WERI-Rb-1 (cell line): ENCODE data around the gene P2RY8.

Source experiments
- DNase-seq: peaks from one replicate; pipeline ENCODE4 v3.0.0-alpha.2; 2020
- H3K27ac ChIP-seq: fragments of 250-450 bp; sonication (Bioruptor Pico); 2 replicates; pipeline ENCODE4 v1.5.1; 2020; ENCODE audit warnings: mild to moderate bottlenecking, moderate library complexity
- H3K27me3 ChIP-seq: fragments of 250-450 bp; sonication (Bioruptor Pico); 2 replicates; pipeline ENCODE4 v1.5.1; 2021; ENCODE audit warnings: mild to moderate bottlenecking, low read depth, moderate library complexity; ENCODE audit not compliant: insufficient read depth, severe bottlenecking
- H3K36me3 ChIP-seq: fragments of 250-450 bp; sonication (Bioruptor Pico); 2 replicates; pipeline ENCODE4 v1.5.1; 2020; ENCODE audit warnings: mild to moderate bottlenecking, moderate library complexity
- H3K4me3 ChIP-seq: 2 replicates; pipeline ENCODE4 v1.5.1; 2011; ENCODE audit warnings: low read depth, mild to moderate bottlenecking, control low read depth, low read length
- H3K9me3 ChIP-seq: fragments of 250-450 bp; sonication (Bioruptor Pico); 2 replicates; pipeline ENCODE4 v1.5.1; 2021; ENCODE audit warnings: mild to moderate bottlenecking, moderate library complexity; ENCODE audit not compliant: severe bottlenecking
- CTCF ChIP-seq: IDR thresholded peaks from 2 replicates; pipeline ENCODE4 v1.5.1; 2011; ENCODE audit warnings: low read depth, mild to moderate bottlenecking, control low read depth, inconsistent platforms, low read length

Gene P2RY8

GRCh38 chrX:1453951-1454785 lies 82.8 kb downstream of the P2RY8 start:
- DNase-seq = peak; percentile 88
- no peak overlapping the region; the same call in 1 of the 2 replicates for H3K27ac ChIP-seq
- H3K4me3 ChIP-seq = peak overlapping the region; percentile 32
- peak; percentile 92 for TF ChIP-seq CTCF
- H3K36me3 ChIP-seq = peaks cover under 1% of the 10 kb centered on the region
- H3K9me3 ChIP-seq = peaks cover 10% of the 10 kb centered on the region
- no peaks in the 10 kb centered on the region for H3K27me3 ChIP-seq

GRCh38 chrX:1453395-1453783 lies 83.6 kb downstream of the P2RY8 start:
- no peak for DNase-seq
- Histone ChIP-seq H3K27ac (peak overlapping the region; percentile 85), H3K4me3 (peak overlapping the region; percentile 57), H3K27me3 (no peaks in the 10 kb centered on the region), H3K9me3 (peaks cover 10% of the 10 kb centered on the region), H3K36me3 (peaks cover 5% of the 10 kb centered on the region)
- no peak for TF ChIP-seq CTCF

GRCh38 chrX:1452516-1453394 lies 84.2 kb downstream of the P2RY8 start, which contains the start of gene ASMTL:
ASMTL (minus strand) TSS chrX:1452909; CDS start chrX:1452840, 69 bp downstream.
- H3K27me3 ChIP-seq = no peaks in the 10 kb centered on the region
- no peak for TF ChIP-seq CTCF
- H3K27ac ChIP-seq = peak within 1 kb of the TSS; percentile 90
- H3K4me3 ChIP-seq = peak within 1 kb of the TSS; percentile 97
- H3K9me3 ChIP-seq = peaks cover 10% of the 10 kb centered on the region
- DNase-seq = peak; percentile 99
- H3K36me3 ChIP-seq = peaks cover 5% of the 10 kb centered on the region

GRCh38 chrX:1451661-1452515 lies 85.1 kb downstream of the P2RY8 start:
- DNase-seq = peak; percentile 17
- Histone ChIP-seq H3K4me3 (peak overlapping the region; percentile 97), H3K36me3 (peaks cover 5% of the 10 kb centered on the region), H3K9me3 (peaks cover 10% of the 10 kb centered on the region), H3K27me3 (no peaks in the 10 kb centered on the region), H3K27ac (peak overlapping the region; percentile 90)
- TF ChIP-seq CTCF = no peak

- Histone ChIP-seq H3K36me3 (peaks cover 5% of the 10 kb centered on the region), H3K4me3 (no peak overlapping the region), H3K27ac (no peak overlapping the region), H3K27me3 (no peaks in the 10 kb centered on the region), H3K9me3 (peaks cover 10% of the 10 kb centered on the region)
- peak; percentile 9 for DNase-seq
- no peak for TF ChIP-seq CTCF
Measured at GRCh38 chrX:1451251-1451660, 85.7 kb downstream of the P2RY8 start.
